Mesothelial cell of epicardium (in vitro differentiated cells): ENCODE measurements around the gene KL. TPM values are rescaled to one million over a fixed set of nuclear protein-coding genes. Genes with fewer than 3 reads are reported as not detected.
A peak's percentile ranks its signal among the peaks of the same experiment; 100 is the strongest.

Source experiments
- DNase-seq, 2 experiments: peaks; one replicate each; pipeline ENCODE4 v3.0.0; 2021; ENCODE audit warnings: low spot score in 2 of 2; ENCODE audit not compliant: unreplicated experiment in 2 of 2
- H3K27ac Mint-ChIP-seq: 2 replicates; pipeline ENCODE4 v1.8.0; 2021; ENCODE audit warnings: mixed read lengths
- H3K27me3 Mint-ChIP-seq: 2 replicates; pipeline ENCODE4 v1.8.0; 2021; ENCODE audit warnings: low read depth, mixed read lengths
- H3K36me3 Mint-ChIP-seq: 2 replicates; pipeline ENCODE4 v1.8.0; 2021; ENCODE audit warnings: mixed read lengths
- H3K4me1 Mint-ChIP-seq: 2 replicates; pipeline ENCODE4 v1.8.0; 2021; ENCODE audit warnings: mixed read lengths
- H3K4me3 Mint-ChIP-seq: 2 replicates; pipeline ENCODE4 v1.8.0; 2021; ENCODE audit warnings: mild to moderate bottlenecking, moderate library complexity, mixed read lengths
- H3K9me3 Mint-ChIP-seq: 2 replicates; pipeline ENCODE4 v1.8.0; 2021; ENCODE audit warnings: mixed read lengths
- total RNA-seq: library from RNA; stranded (reverse); gene quantifications from 3 replicates; pipeline ENCODE4 v1.2.1, GENCODE V29; 2021
- TF ChIP-seq, protein P1 (sequence below): fragments of 200-600 bp; sonication (generic); IDR thresholded peaks from one replicate; pipeline ENCODE4 v1.5.0; 2021; ENCODE audit warnings: antibody characterized with exemption; ENCODE audit not compliant: unreplicated experiment

Gene KL
- total RNA-seq, 1 donor from 2014 or later, result 0.40 TPM

- peak overlapping the region; percentile 14 for H3K27ac Mint-ChIP-seq
- no peaks in the 10 kb centered on the region for H3K27me3 Mint-ChIP-seq
- H3K4me3 Mint-ChIP-seq, result no peak overlapping the region
- DNase-seq, result no peak
- H3K9me3 Mint-ChIP-seq, result no peaks in the 10 kb centered on the region
- H3K4me1 Mint-ChIP-seq, result peaks cover 21% of the 10 kb centered on the region
- H3K36me3 Mint-ChIP-seq, result peaks cover 35% of the 10 kb centered on the region
- TF ChIP-seq, protein P1, sequence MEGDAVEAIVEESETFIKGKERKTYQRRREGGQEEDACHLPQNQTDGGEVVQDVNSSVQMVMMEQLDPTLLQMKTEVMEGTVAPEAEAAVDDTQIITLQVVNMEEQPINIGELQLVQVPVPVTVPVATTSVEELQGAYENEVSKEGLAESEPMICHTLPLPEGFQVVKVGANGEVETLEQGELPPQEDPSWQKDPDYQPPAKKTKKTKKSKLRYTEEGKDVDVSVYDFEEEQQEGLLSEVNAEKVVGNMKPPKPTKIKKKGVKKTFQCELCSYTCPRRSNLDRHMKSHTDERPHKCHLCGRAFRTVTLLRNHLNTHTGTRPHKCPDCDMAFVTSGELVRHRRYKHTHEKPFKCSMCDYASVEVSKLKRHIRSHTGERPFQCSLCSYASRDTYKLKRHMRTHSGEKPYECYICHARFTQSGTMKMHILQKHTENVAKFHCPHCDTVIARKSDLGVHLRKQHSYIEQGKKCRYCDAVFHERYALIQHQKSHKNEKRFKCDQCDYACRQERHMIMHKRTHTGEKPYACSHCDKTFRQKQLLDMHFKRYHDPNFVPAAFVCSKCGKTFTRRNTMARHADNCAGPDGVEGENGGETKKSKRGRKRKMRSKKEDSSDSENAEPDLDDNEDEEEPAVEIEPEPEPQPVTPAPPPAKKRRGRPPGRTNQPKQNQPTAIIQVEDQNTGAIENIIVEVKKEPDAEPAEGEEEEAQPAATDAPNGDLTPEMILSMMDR, result no peak
These were observed 91.1 kb downstream of the KL start for GRCh38 chr13:33107361-33107760.

- TF ChIP-seq, protein P1, result no peak
- peaks cover 27% of the 10 kb centered on the region for H3K4me1 Mint-ChIP-seq
- H3K36me3 Mint-ChIP-seq, result peaks cover 38% of the 10 kb centered on the region
- DNase-seq, result no peak
- H3K27me3 Mint-ChIP-seq, result no peaks in the 10 kb centered on the region
- H3K9me3 Mint-ChIP-seq, result no peaks in the 10 kb centered on the region
- H3K27ac Mint-ChIP-seq, result no peak overlapping the region
- H3K4me3 Mint-ChIP-seq, result no peak overlapping the region
These were observed 92.4 kb downstream of the KL start for GRCh38 chr13:33108620-33109019.

DNA sequence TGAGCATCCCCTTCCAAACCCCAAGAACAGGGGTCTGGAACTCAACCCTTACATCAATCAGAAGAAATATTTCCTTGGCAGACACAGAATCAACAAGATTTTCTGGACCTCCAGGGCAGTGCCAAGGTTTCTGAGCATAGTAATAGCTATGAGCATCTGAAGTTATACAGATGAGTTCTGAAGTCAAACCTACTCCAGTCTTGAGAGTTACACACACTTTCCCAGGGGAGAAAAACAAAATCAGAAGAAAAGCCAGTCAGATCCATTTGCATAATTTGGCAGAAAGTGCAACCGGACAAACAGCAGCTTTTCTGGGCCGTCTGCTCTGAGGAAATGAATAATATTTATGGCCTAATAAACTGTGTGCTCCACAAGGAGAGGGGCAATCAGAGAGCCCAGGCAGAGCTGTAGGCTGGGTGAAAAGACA, 93.1 kb downstream of the KL start:
- H3K4me3 Mint-ChIP-seq, result no peak overlapping the region
- no peaks in the 10 kb centered on the region for H3K9me3 Mint-ChIP-seq
- TF ChIP-seq, protein P1, result no peak
- H3K4me1 Mint-ChIP-seq, result peaks cover 27% of the 10 kb centered on the region
- H3K36me3 Mint-ChIP-seq, result peaks cover 38% of the 10 kb centered on the region
- DNase-seq, result no peak
- no peaks in the 10 kb centered on the region for H3K27me3 Mint-ChIP-seq
- no peak overlapping the region for H3K27ac Mint-ChIP-seq

GRCh38 chr13:33109801-33110200, 93.6 kb downstream of the KL start:
- peaks cover 27% of the 10 kb centered on the region for H3K4me1 Mint-ChIP-seq
- DNase-seq, result no peak
- H3K9me3 Mint-ChIP-seq, result no peaks in the 10 kb centered on the region
- H3K4me3 Mint-ChIP-seq, result no peak overlapping the region
- H3K27me3 Mint-ChIP-seq, result no peaks in the 10 kb centered on the region
- H3K27ac Mint-ChIP-seq, result no peak overlapping the region
- TF ChIP-seq, protein P1, result no peak
- H3K36me3 Mint-ChIP-seq, result peaks cover 38% of the 10 kb centered on the region

- TF ChIP-seq, protein P1, result no peak
- Mint-ChIP-seq H3K36me3 (peaks cover 40% of the 10 kb centered on the region), H3K9me3 (no peaks in the 10 kb centered on the region), H3K27me3 (no peaks in the 10 kb centered on the region), H3K27ac (no peak overlapping the region), H3K4me3 (no peak overlapping the region), H3K4me1 (peaks cover 27% of the 10 kb centered on the region)
- no peak for DNase-seq
These were observed 94.1 kb downstream of the KL start for GRCh38 chr13:33110386-33110712.
